Trophoblast cell (in vitro differentiated cells and primary cell): ENCODE measurements around the gene JMJD1C.

Experiments used
- DNase-seq, 2 donors: peaks; one replicate each; pipeline ENCODE4 v3.0.0-alpha.2; 2016
- H2AFZ ChIP-seq: 2 replicates; pipeline ENCODE4 v1.6.1; 2013; ENCODE audit warnings: low read length, moderate library complexity, mild to moderate bottlenecking; ENCODE audit not compliant: insufficient read depth, poor library complexity
- H2AK5ac ChIP-seq: 2 replicates; pipeline ENCODE4 v1.6.1; 2013; ENCODE audit warnings: mild to moderate bottlenecking, low read length
- H2BK120ac ChIP-seq: 2 replicates; pipeline ENCODE4 v1.6.1; 2013; ENCODE audit warnings: low read length, mild to moderate bottlenecking, moderate library complexity; ENCODE audit not compliant: insufficient read depth, poor library complexity
- H2BK12ac ChIP-seq: 2 replicates; pipeline ENCODE4 v1.6.1; 2013; ENCODE audit warnings: mild to moderate bottlenecking, low read length, moderate library complexity
- H2BK5ac ChIP-seq: 2 replicates; pipeline ENCODE4 v1.6.1; 2013; ENCODE audit warnings: low read length, low read depth, moderate library complexity, mild to moderate bottlenecking; ENCODE audit not compliant: poor library complexity
- H3K14ac ChIP-seq: 2 replicates; pipeline ENCODE4 v1.6.1; 2013; ENCODE audit warnings: mild to moderate bottlenecking, low read length
- H3K18ac ChIP-seq: 2 replicates; pipeline ENCODE4 v1.6.1; 2013; ENCODE audit warnings: mild to moderate bottlenecking, low read length
- H3K23ac ChIP-seq: 2 replicates; pipeline ENCODE4 v1.6.1; 2013; ENCODE audit warnings: low read length
- H3K27ac ChIP-seq: 2 replicates; pipeline ENCODE4 v1.5.1; 2013; ENCODE audit warnings: low read depth, mild to moderate bottlenecking, inconsistent platforms, low read length, moderate library complexity
- H3K27me3 ChIP-seq: 2 replicates; pipeline ENCODE4 v1.6.1; 2013; ENCODE audit warnings: inconsistent platforms, mild to moderate bottlenecking, low read length, moderate library complexity; ENCODE audit not compliant: insufficient read depth
- H3K36me3 ChIP-seq, 2 experiments: 1 replicate in 1 of 2; 2 replicates in 1 of 2; pipeline ENCODE4 v1.6.1; 2013; ENCODE audit warnings: low read length in 2 of 2, mild to moderate bottlenecking in 2 of 2, moderate library complexity in 1 of 2; ENCODE audit not compliant: insufficient read depth in 2 of 2, control insufficient read depth in 1 of 2
- H3K4ac ChIP-seq: 2 replicates; pipeline ENCODE4 v1.6.1; 2013; ENCODE audit warnings: low read depth, mild to moderate bottlenecking, low read length, moderate library complexity
- H3K4me1 ChIP-seq, 2 experiments: 1 replicate in 1 of 2; 2 replicates in 1 of 2; pipeline ENCODE4 v1.6.1; 2013; ENCODE audit warnings: low read length in 2 of 2, mild to moderate bottlenecking in 2 of 2, moderate library complexity in 1 of 2; ENCODE audit not compliant: insufficient read depth in 2 of 2, control insufficient read depth in 1 of 2
- H3K4me2 ChIP-seq: 2 replicates; pipeline ENCODE4 v1.6.1; 2013; ENCODE audit warnings: inconsistent platforms, mild to moderate bottlenecking, low read length, moderate library complexity
- H3K4me3 ChIP-seq: 2 replicates; pipeline ENCODE4 v1.5.1; 2013; ENCODE audit warnings: mild to moderate bottlenecking, low read depth, low read length, inconsistent platforms
- H3K79me1 ChIP-seq: one replicate; pipeline ENCODE4 v1.6.1; 2013; ENCODE audit warnings: low read length
- H3K79me2 ChIP-seq: 2 replicates; pipeline ENCODE4 v1.6.1; 2013; ENCODE audit warnings: low read length, mild to moderate bottlenecking; ENCODE audit not compliant: control insufficient read depth, insufficient read depth, poor library complexity
- H3K9ac ChIP-seq: 2 replicates; pipeline ENCODE4 v1.6.1; 2013; ENCODE audit warnings: mild to moderate bottlenecking, low read length
- H3K9me3 ChIP-seq: 2 replicates; pipeline ENCODE4 v1.6.1; 2013; ENCODE audit warnings: low read depth, mild to moderate bottlenecking, control low read depth, inconsistent platforms, low read length; ENCODE audit not compliant: insufficient read depth
- H4K12ac ChIP-seq: 2 replicates; pipeline ENCODE4 v1.6.1; 2013; ENCODE audit warnings: low read depth, mild to moderate bottlenecking, low read length, moderate library complexity
- H4K8ac ChIP-seq: 2 replicates; pipeline ENCODE4 v1.6.1; 2013; ENCODE audit warnings: low read depth, mild to moderate bottlenecking, low read length, moderate library complexity
- H4K91ac ChIP-seq: one replicate; pipeline ENCODE4 v1.6.1; 2013; ENCODE audit warnings: low read depth, mild to moderate bottlenecking, low read length, moderate library complexity
- WGBS: extraction: QIAGEN DNeasy Blood & Tissue Kit; methylation state at CpG from one replicate; pipeline ENCODE4 v1.1.7; 2013; ENCODE audit warnings: missing lambda C conversion rate; ENCODE audit not compliant: insufficient read length, insufficient coverage; ENCODE audit errors: extremely low coverage; 5-methylcytosine and 5-hydroxymethylcytosine counted together

JMJD1C gene

DNA sequence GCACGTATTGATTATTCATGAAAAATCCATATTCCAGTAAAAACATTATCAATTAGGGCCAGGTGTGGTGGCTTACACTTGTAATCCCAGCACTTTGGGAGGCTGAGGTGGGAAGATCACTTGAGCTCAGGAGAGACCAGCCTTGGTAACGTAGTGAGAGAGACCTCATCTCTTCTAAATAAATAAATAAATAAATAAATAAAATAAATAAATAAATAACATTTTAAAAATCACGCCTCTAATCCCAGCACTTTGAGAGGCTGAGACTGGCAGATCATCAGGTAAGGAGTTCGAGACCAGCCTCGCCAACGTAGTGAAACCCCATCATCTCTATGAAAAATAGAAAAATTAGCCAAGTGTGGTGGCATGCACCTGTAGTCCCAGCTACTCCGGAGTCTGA, 300.5 kb downstream of the JMJD1C start:
- H3K27me3 ChIP-seq: no peaks in the 10 kb centered on the region
- no peaks in the 10 kb centered on the region for H3K4me1 ChIP-seq
- H3K79me2 ChIP-seq: no peaks in the 10 kb centered on the region
- no peaks in the 10 kb centered on the region for H3K9me3 ChIP-seq
- no peak overlapping the region for H3K14ac ChIP-seq
- H3K4me3 ChIP-seq: no peak overlapping the region
- H3K4me2 ChIP-seq: no peak overlapping the region
- H3K36me3 ChIP-seq: peaks cover 8% of the 10 kb centered on the region in 2 experiments
- H4K8ac ChIP-seq: no peak overlapping the region
- no peak overlapping the region for H2BK120ac ChIP-seq
- WGBS: no CpG with 5 or more reads among the region's 7 CpGs
- no peak overlapping the region for H2AK5ac ChIP-seq
- no peak overlapping the region for H3K4ac ChIP-seq
- no peak overlapping the region for H2BK5ac ChIP-seq
- no peak for DNase-seq
- H4K12ac ChIP-seq: no peak overlapping the region
- H2BK12ac ChIP-seq: no peak overlapping the region
- no peak overlapping the region for H3K27ac ChIP-seq
- H3K23ac ChIP-seq: no peak overlapping the region
- no peak overlapping the region for H3K18ac ChIP-seq
- H3K9ac ChIP-seq: no peak overlapping the region
- H3K79me1 ChIP-seq: no peaks in the 10 kb centered on the region
- H2AFZ ChIP-seq: no peak overlapping the region
- no peak overlapping the region for H4K91ac ChIP-seq

DNA sequence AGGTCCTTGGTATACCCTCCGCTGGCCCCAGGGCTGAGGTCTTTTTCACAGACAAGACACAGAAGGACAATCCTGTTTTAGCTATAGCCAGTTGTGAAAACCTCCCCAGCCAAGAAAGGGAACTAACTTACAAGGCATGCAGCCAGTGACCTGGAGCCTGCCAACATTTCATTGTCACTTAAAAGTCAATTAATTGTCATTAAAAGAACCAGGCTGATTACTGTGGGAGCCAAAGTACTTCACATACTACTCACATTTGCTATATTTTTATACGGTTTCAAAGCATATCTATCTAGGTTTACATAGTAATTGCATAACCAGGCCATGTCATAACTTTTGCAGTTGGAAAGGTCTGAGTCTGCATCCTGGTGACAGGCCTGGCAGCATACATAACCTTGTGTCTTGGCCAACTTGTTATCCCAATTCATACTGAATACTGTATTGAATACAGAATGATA, 301.6 kb downstream of the JMJD1C start:
- no peak overlapping the region for H3K18ac ChIP-seq
- H4K8ac ChIP-seq: no peak overlapping the region
- no peak overlapping the region for H3K4me2 ChIP-seq
- no peak for DNase-seq
- no peak overlapping the region for H2BK5ac ChIP-seq
- H3K9me3 ChIP-seq: no peaks in the 10 kb centered on the region
- no peaks in the 10 kb centered on the region for H3K27me3 ChIP-seq
- no peaks in the 10 kb centered on the region for H3K79me2 ChIP-seq
- no peak overlapping the region for H3K4ac ChIP-seq
- no peak overlapping the region for H3K4me3 ChIP-seq
- no peak overlapping the region for H2BK12ac ChIP-seq
- H3K9ac ChIP-seq: no peak overlapping the region
- no peak overlapping the region for H4K91ac ChIP-seq
- H3K36me3 ChIP-seq: peaks cover 8% of the 10 kb centered on the region in 2 experiments
- no peak overlapping the region for H4K12ac ChIP-seq
- H2AK5ac ChIP-seq: no peak overlapping the region
- H3K4me1 ChIP-seq: no peaks in the 10 kb centered on the region
- no peak overlapping the region for H3K27ac ChIP-seq
- WGBS: no CpG with 5 or more reads among the region's 2 CpGs
- no peak overlapping the region for H3K14ac ChIP-seq
- no peak overlapping the region for H3K23ac ChIP-seq
- no peak overlapping the region for H2AFZ ChIP-seq
- no peak overlapping the region for H2BK120ac ChIP-seq
- H3K79me1 ChIP-seq: no peaks in the 10 kb centered on the region

DNA sequence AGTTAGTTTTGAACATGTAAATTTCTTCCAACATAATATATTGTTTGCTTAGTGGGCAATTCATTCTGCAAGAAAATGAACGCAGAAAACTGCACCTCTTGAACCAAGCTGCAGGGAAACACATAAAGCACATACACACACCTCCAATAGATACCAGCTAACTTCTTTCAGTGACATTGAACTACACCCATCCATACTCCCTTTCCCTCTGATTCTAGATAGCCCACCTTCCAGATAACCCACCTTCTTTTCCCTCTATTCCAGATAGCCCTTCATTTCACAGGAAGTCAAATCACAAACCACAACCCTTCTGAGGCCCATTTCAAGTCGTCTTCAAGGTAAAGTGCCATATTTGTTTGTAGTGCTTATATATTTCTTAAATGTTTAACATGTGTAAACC, 304.2 kb downstream of the JMJD1C start:
- no peak for DNase-seq
- Histone ChIP-seq H2BK120ac (no peak overlapping the region), H4K91ac (no peak overlapping the region), H3K27me3 (no peaks in the 10 kb centered on the region), H3K18ac (no peak overlapping the region), H3K79me2 (no peaks in the 10 kb centered on the region), H2AK5ac (no peak overlapping the region), H3K9ac (no peak overlapping the region), H3K4me3 (no peak overlapping the region), H3K23ac (no peak overlapping the region), H2BK12ac (no peak overlapping the region), H2AFZ (no peak overlapping the region), H2BK5ac (no peak overlapping the region), H3K79me1 (no peaks in the 10 kb centered on the region), H3K4me2 (no peak overlapping the region), H3K14ac (no peak overlapping the region), H4K12ac (no peak overlapping the region), H3K27ac (no peak overlapping the region), H3K4me1 (no peaks in the 10 kb centered on the region), H4K8ac (no peak overlapping the region), H3K9me3 (no peaks in the 10 kb centered on the region), H3K36me3 (peaks cover 8% of the 10 kb centered on the region in 2 experiments), H3K4ac (no peak overlapping the region)
- WGBS: no CpG with 5 or more reads among the region's 2 CpGs

DNA sequence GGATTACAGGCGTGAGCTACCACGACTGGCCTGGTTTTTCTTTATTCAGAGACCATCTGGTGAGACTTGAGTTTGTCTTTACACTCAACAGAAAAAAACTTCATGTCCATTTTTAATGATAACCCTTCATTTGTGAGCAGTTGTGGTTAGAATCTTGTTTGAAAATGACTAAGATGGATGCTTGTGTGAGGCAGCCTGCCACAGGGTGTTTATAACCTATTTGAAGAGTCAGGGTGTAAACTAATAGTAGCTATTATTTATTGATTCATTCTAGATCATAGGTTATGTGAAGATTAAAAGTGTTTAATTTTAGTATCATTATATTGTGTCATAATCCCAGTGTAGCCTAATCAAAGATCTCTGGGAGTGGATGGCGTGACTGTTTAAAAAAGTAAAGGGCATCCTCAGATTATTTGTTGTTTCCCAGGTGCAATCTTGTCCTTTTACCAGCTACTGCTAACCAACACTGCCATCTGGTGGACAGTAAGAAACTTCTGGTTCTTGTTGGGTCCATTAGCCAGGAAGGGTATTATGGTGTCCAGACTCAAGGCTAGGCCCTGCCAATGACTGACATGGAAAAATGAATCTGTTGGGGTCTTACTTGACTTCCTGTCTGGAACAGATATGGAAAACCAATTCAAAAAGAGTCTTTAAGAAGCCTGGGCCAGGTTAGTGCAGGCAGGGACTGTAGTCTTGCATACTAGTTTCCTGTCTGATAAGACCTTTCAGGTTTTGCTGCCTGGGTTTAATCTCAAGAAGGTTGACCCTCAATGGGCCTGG, 307.7 kb downstream of the JMJD1C start:
- no peak overlapping the region for H3K18ac ChIP-seq
- H2AK5ac ChIP-seq: no peak overlapping the region
- H2AFZ ChIP-seq: no peak overlapping the region
- no peaks in the 10 kb centered on the region for H3K4me1 ChIP-seq
- H4K12ac ChIP-seq: no peak overlapping the region
- H3K4ac ChIP-seq: no peak overlapping the region
- H3K27me3 ChIP-seq: no peaks in the 10 kb centered on the region
- DNase-seq: peak; percentile 46 to 90
- no peak overlapping the region for H2BK12ac ChIP-seq
- no peak overlapping the region for H3K9ac ChIP-seq
- H2BK5ac ChIP-seq: no peak overlapping the region
- no peak overlapping the region for H4K91ac ChIP-seq
- peaks cover 4 to 8% of the 10 kb centered on the region in 2 experiments for H3K36me3 ChIP-seq
- H3K4me3 ChIP-seq: no peak overlapping the region
- no CpG with 5 or more reads among the region's 3 CpGs for WGBS
- no peak overlapping the region for H3K14ac ChIP-seq
- H4K8ac ChIP-seq: no peak overlapping the region
- no peak overlapping the region for H3K4me2 ChIP-seq
- no peak overlapping the region for H3K23ac ChIP-seq
- no peaks in the 10 kb centered on the region for H3K79me1 ChIP-seq
- H3K27ac ChIP-seq: no peak overlapping the region
- H2BK120ac ChIP-seq: no peak overlapping the region
- no peaks in the 10 kb centered on the region for H3K79me2 ChIP-seq
- H3K9me3 ChIP-seq: no peaks in the 10 kb centered on the region
